GM12878 (cell line): ENCODE results near the gene VMP1. TPM values are rescaled to one million over a fixed set of nuclear protein-coding genes. Genes with fewer than 3 reads are reported as not detected.
"Not testable (repeated sequence)": the region's sequence is repeated elsewhere in the genome, so short reads cannot be mapped to it uniquely, and the experiment has no call there.

Experiments
- ATAC-seq: fragments of 200-7000 bp; cut with Tn5 transposase; 3 replicates; pipeline ENCODE4 v1.9.1; 2020; ENCODE audit warnings: mild to moderate bottlenecking, moderate library complexity
- BruUV-seq: library from RNA; stranded (reverse); fragments of 400-500 nt; replicated peaks from 2 replicates; lab custom pipeline; 2021; lab: Mats Ljungman, UMichigan
- CTCF ChIA-PET: fragments of 300-600 bp; sonication (Branson Sonifier 250); formaldehyde crosslinking; extraction: SDS; loops from one replicate; lab custom pipeline; 2021; ENCODE audit warnings: inconsistent platforms; lab: Yijun Ruan, JAX
- POLR2A ChIA-PET: fragments of 350-600 bp; formaldehyde crosslinking; extraction: SDS; loops from one replicate; lab custom pipeline; 2021; ENCODE audit warnings: inconsistent platforms; lab: Charles Lee
- RAD21 ChIA-PET: fragments of 300-600 bp; sonication (Branson Sonifier 250); formaldehyde crosslinking; loops from one replicate; lab custom pipeline; 2023; ENCODE audit warnings: antibody characterized with exemption; ENCODE audit not compliant: unreplicated experiment; lab: Charles Lee
- SMC1A ChIA-PET: fragments of 300-600 bp; sonication (Branson Sonifier 250); formaldehyde crosslinking; loops from one replicate; lab custom pipeline; 2023; ENCODE audit not compliant: unreplicated experiment, uncharacterized antibody; lab: Charles Lee
- DNase-seq: peaks from one replicate; pipeline ENCODE4 v3.0.0-alpha.2; 2011; ENCODE audit warnings: low read depth, low spot score
- FAIRE-seq: peaks from 3 replicates; lab custom pipeline; 2011; peaks lifted over from hg19 to GRCh38; lab: Jason Lieb, UNC
- H2AFZ ChIP-seq: 2 replicates; pipeline ENCODE4 v1.6.0; 2011; ENCODE audit warnings: low read depth, low read length, control low read depth; ENCODE audit not compliant: control insufficient read depth
- H3K27ac ChIP-seq: 2 replicates; pipeline ENCODE4 v1.5.1; 2011; ENCODE audit warnings: control low read depth; ENCODE audit not compliant: control insufficient read depth, insufficient read depth
- H3K27me3 ChIP-seq, 2 experiments: replicated peaks in 1 of 2; 2 replicates each; pipeline versions ENCODE4 v1.6.0 to v1.6.1; 2011; ENCODE audit warnings: low read length in 1 of 2; ENCODE audit not compliant: control insufficient read depth in 2 of 2, insufficient read depth in 2 of 2
- H3K36me3 ChIP-seq, 2 experiments: 2 replicates each; pipeline ENCODE4 v1.5.1; 2011; ENCODE audit warnings: low read length in 1 of 2; ENCODE audit not compliant: control insufficient read depth in 2 of 2, insufficient read depth in 2 of 2
- H3K4me1 ChIP-seq: 2 replicates; pipeline ENCODE4 v1.6.1; 2011; ENCODE audit warnings: mild to moderate bottlenecking, low read length, moderate library complexity, mixed read lengths; ENCODE audit not compliant: control insufficient read depth, insufficient read depth
- H3K4me2 ChIP-seq: 2 replicates; pipeline ENCODE4 v1.6.0; 2011; ENCODE audit warnings: control low read depth; ENCODE audit not compliant: control insufficient read depth, insufficient read depth
- H3K4me3 ChIP-seq: fragments of 200-600 bp; sonication (generic); 2 replicates; pipeline ENCODE4 v1.5.1; 2016
- H3K79me2 ChIP-seq: 2 replicates; pipeline ENCODE4 v1.6.0; 2011; ENCODE audit warnings: low read length; ENCODE audit not compliant: control insufficient read depth, insufficient read depth
- H3K9ac ChIP-seq: 2 replicates; pipeline ENCODE4 v1.8.0; 2011; ENCODE audit warnings: low read length, control low read depth, mixed read lengths; ENCODE audit not compliant: control insufficient read depth, insufficient read depth
- H3K9me3 ChIP-seq: replicated peaks from 3 replicates; pipeline ENCODE4 v1.5.1; 2011; ENCODE audit warnings: mild to moderate bottlenecking, low read length; ENCODE audit not compliant: control insufficient read depth, insufficient read depth
- H4K20me1 ChIP-seq: 2 replicates; pipeline ENCODE4 v1.6.0; 2011; ENCODE audit not compliant: control insufficient read depth, insufficient read depth
- CREB1 ChIP-seq: IDR thresholded peaks from 2 replicates; pipeline ENCODE4 v1.6.1; 2012; ENCODE audit warnings: low read depth, mild to moderate bottlenecking, inconsistent platforms
- ETV6 ChIP-seq, 2 experiments: fragments of 450-650 bp in 1 of 2; IDR thresholded peaks in 1 of 2; conservative IDR thresholded peaks in 1 of 2; 2 replicates each; pipeline ENCODE4 v1.6.1; 2014; ENCODE audit warnings: antibody characterized with exemption in 1 of 2, borderline replicate concordance in 1 of 2, low read depth in 1 of 2, mild to moderate bottlenecking in 1 of 2, moderate library complexity in 1 of 2
- KDM1A ChIP-seq: fragments of 200-600 bp; sonication (generic); IDR thresholded peaks from 2 replicates; pipeline ENCODE4 v1.6.1; 2016; ENCODE audit warnings: borderline replicate concordance
- KLF5 ChIP-seq: fragments of 450-650 bp; IDR thresholded peaks from 2 replicates; pipeline ENCODE4 v1.6.1; 2014; ENCODE audit warnings: mild to moderate bottlenecking; ENCODE audit not compliant: partially characterized antibody
- MTA2 ChIP-seq: fragments of 450-650 bp; IDR thresholded peaks from 2 replicates; pipeline ENCODE4 v1.6.1; 2016; ENCODE audit warnings: low read depth, mild to moderate bottlenecking, moderate library complexity
- WGBS: methylation state at CpG from one replicate; pipeline ENCODE4 v1.1.6; 2016; ENCODE audit warnings: low lambda C conversion rate; ENCODE audit not compliant: insufficient replicate concordance, insufficient coverage; ENCODE audit errors: missing lambda C conversion rate; 5-methylcytosine and 5-hydroxymethylcytosine counted together
- in situ Hi-C: fragments of 300-500 bp; cut with MboI; formaldehyde crosslinking; loops from 9 replicates; pipeline ENCODE4 v1.14.3; 2018; ENCODE audit warnings: mixed read lengths
- intact Hi-C: fragments of 100-400 bp; cut with micrococcal nuclease; formaldehyde crosslinking; loops from one replicate; pipeline ENCODE4 v1.14.2; 2022; ENCODE audit not compliant: unreplicated experiment
- polyA plus RNA-seq, 11 experiments: library from polyadenylated mRNA; depleted of rRNA in 4 of 11; unstranded in 6 of 11; stranded (reverse) in 5 of 11; fragments of >200 nt; fragmentation: Nextera tagmentation in 4 of 11; fragmentation: Illumina TruSeq in 1 of 11; extraction: Ambion mirVana in 4 of 11; extraction: Trizol in 1 of 11; gene quantifications; 1 replicate in 1 of 11; 2 replicates in 10 of 11; pipeline versions ENCODE4 v1.2.1 to v1.2.3, GENCODE V29; 2011 to 2016; ENCODE audit warnings: inconsistent platforms in 2 of 11, missing spikeins in 2 of 11, low read depth in 1 of 11
- total RNA-seq, 4 experiments: library from RNA; depleted of rRNA in 3 of 4; stranded (reverse); fragments of >200 nt in 3 of 4; fragmentation: Illumina TruSeq in 1 of 4; extraction: Trizol in 1 of 4; gene quantifications; 2 replicates each; pipeline versions ENCODE4 v1.2.1 to v1.2.3, GENCODE V29; 2013 to 2021

Gene VMP1
- total and polyA plus RNA-seq, 10 of the 15 experiments (the other 5 are each of a cell fraction or from before 2014, with no cell fraction given) = 88.4 to 199 (median 132) TPM

- Histone ChIP-seq H3K9ac (no peak overlapping the region), H3K9me3 (no peaks in the 10 kb centered on the region), H3K27ac (no peak overlapping the region), H3K79me2 (no peaks in the 10 kb centered on the region), H4K20me1 (no peaks in the 10 kb centered on the region), H3K4me1 (peaks cover 28% of the 10 kb centered on the region), H3K4me2 (no peak overlapping the region), H3K27me3 (no peaks in the 10 kb centered on the region), H3K36me3 (no peaks in the 10 kb centered on the region), H2AFZ (no peak overlapping the region), H3K4me3 (no peak overlapping the region)
- POLR2A ChIA-PET = interaction anchor here (0.7 to 1.9 kb wide), 2 partner anchors 99 to 231 kb away, joined by 3 to 9 read pairs; no protein-coding TSS in a partner anchor
- RAD21 ChIA-PET = interaction anchor here (0.8 to 7.4 kb wide), 2 partner anchors 26 to 98 kb away, joined by 3 to 88 read pairs; no protein-coding TSS in a partner anchor
- no TSS peak for BruUV-seq
- in situ Hi-C loops (no loop called here), intact Hi-C loops (no loop called here)
- DNase-seq (no peak), FAIRE-seq (no peak), ATAC-seq (no peak)
- TF ChIP-seq ETV6 (conservative IDR thresholded peaks at IDR 0.05 in 1 of 2, IDR thresholded peaks at IDR 0.05 in 1 of 2; ENCODE audit: borderline replicate concordance in 1 of 2, low read depth in 1 of 2) = peak in 1 of 2 experiments; percentile 70; a peak in 1 of 4 replicates
- no peak for TF ChIP-seq MTA2
- TF ChIP-seq KLF5 = no peak
- TF ChIP-seq CREB1 = no peak
- TF ChIP-seq KDM1A = no peak
- 91% methylated on average over 14 of the region's 14 CpGs for WGBS
- SMC1A ChIA-PET = interaction anchor here (0.8 to 2.0 kb wide), 5 partner anchors 20 to 93 kb away, joined by 3 to 5 read pairs (median 4); no protein-coding TSS in a partner anchor
- CTCF ChIA-PET = interaction anchor here (1.4 kb wide), 1 partner anchor 23 kb away, joined by 4 read pairs; no protein-coding TSS in a partner anchor
Observed at GRCh38 chr17:59851439-59852375, 144.3 kb downstream of the VMP1 start.

GRCh38 chr17:59852847-59853167 is 145.4 kb downstream of the VMP1 start:
- H3K79me2 ChIP-seq, H3K9me3 ChIP-seq, in situ Hi-C loops, H3K27me3 ChIP-seq, BruUV-seq, H3K4me3 ChIP-seq, POLR2A ChIA-PET, H3K4me2 ChIP-seq, intact Hi-C loops, FAIRE-seq, H4K20me1 ChIP-seq, H3K27ac ChIP-seq, ATAC-seq, DNase-seq, H3K9ac ChIP-seq, H3K36me3 ChIP-seq: not testable (repeated sequence)
- ChIA-PET SMC1A (interaction anchor here (0.6 to 2.0 kb wide), 4 partner anchors 21 to 94 kb away, joined by 3 to 5 read pairs (median 4); no protein-coding TSS in a partner anchor), RAD21 (interaction anchor here (0.8 to 1.3 kb wide), 5 partner anchors 10 to 65 kb away, joined by 3 to 5 read pairs (median 4); no protein-coding TSS in a partner anchor), CTCF (interaction anchor here (1.0 to 2.0 kb wide), 6 partner anchors 9 to 230 kb away, joined by 3 to 7 read pairs (median 4); no protein-coding TSS in a partner anchor)
- H2AFZ ChIP-seq = peak overlapping the region; percentile 13
- peaks cover 17% of the 10 kb centered on the region for H3K4me1 ChIP-seq
- WGBS = over 99% methylated on average over 7 of the region's 7 CpGs
